ENCODE results near the gene PDPN.

The PDPN gene

DNA sequence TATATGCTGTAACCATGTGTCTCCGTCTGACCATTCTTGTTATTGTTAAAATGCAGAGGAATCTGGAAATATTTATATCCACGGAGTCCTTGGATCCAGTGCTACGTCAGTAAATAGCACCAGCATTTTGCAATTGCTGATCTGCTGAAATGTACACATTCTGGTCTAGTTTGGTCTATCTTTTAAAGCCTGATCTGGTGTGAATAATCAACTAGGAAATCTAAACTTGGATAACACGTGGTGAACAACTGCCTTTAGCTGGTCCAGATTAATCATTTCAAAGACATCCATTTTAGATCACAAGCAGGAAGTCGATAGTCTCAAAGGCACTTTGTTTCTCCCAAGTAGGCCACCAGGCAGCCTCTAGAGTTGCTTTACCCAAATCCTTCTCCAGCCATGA lies 32.6 kb downstream of the PDPN start:
- no peak for FAIRE-seq
- DNase-seq (ENCODE audit: insufficient read length, low spot score): no peak

DNA sequence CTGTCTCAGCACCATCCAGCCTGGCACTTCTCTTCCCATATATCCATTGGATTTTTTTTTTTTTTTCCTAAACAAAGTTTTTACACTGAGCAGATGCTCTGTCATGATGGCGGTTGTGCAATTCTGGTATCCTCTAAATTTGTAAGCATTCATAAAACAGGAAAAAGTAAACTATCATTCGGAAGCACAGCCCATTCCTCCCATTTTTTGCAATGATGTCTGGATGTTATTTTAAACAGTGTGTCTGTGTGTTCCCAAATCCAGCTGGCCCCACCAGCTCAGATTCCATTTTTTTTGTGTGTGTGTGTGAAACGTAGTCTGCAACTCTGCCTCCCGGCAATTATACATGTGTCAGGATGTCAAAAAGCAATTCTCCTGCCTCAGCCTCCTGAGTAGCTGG lies 33.5 kb downstream of the PDPN start:
- DNase-seq (ENCODE audit: insufficient read length, low spot score) (no peak), FAIRE-seq (no peak)

DNA sequence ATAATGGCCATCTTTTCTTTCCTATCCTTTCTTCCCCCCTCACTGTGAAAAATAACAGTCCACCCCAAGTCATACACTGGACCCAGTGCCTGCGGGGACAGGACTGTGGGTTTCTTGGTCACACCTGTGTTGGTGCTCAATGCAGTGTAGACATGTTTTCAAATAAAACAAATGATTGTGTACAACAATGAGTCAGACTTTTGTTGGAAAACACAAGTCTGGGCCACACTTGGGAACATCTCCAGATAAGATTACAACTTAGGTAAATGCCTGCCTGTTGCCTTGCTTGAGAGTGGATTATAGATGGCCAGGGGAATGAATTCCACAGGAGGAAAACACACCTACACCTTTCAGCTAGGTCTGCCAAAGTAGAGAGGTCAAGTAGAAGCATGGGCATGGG lies 34.1 kb downstream of the PDPN start:
- no peak for FAIRE-seq
- DNase-seq (ENCODE audit: insufficient read length, low spot score): no peak

DNA sequence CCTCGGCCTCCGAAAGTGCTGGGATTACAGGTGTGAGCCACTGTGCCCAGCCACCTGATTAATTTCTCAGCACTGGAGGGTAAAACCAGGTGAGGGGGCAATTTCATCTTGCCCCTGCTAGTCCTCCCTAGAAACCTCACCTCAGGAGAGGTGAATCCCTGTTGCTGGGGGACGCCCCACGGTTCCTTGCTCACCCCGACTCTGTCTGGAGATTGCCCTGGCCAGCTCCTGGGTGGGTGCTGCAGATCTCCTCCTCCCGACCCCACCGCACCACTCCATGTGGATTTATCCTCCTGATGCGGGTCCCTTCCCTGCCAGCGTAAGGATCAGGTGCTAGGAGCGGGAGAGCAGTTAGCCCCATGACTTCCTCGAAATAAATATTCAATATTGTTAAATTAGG lies 34.9 kb downstream of the PDPN start:
- FAIRE-seq: no peak
- no peak for DNase-seq (ENCODE audit: insufficient read length, low spot score)

DNA sequence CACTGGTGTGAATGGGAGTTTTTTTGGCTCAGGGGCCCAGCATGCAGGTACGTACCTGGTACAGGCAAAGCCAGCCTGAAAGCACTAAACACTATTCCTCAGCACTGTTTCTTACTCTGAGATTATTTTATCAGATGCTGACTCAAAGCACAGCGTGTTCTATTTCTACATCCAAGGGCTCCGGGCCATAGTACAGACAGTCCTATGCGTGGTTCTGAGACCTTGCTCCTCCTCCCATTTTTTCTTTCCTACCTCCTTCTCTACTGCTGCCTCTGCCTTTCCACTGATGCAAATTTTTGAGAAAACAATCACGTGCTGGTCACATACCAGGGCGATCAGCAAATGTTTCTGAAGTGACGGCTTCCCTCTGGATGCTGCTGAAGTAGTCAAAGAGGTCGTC lies 36.3 kb downstream of the PDPN start:
- DNase-seq (ENCODE audit: insufficient read length, low spot score) (no peak), FAIRE-seq (no peak)

DNA sequence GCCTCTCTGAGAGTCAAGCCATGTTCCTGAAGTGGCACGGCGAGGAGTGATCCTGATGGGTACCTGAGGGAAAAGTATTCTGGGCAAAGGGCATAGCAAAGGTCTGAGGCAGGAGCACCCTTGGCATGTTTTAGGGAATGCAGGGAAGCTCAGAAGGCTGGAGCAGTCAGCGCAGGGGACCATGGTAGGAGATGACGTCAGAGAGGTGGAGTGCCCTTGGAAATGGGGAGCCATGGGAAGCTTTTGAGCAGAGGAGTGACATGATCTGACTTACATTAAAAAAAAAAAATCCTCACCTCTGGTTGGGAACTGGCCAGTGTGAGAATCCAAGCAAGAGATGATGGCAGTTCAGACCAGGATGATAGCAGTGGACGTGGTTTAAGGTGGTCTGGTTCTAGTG lies 37.2 kb downstream of the PDPN start:
- no peak for FAIRE-seq
- no peak for DNase-seq (ENCODE audit: insufficient read length, low spot score)

DNA sequence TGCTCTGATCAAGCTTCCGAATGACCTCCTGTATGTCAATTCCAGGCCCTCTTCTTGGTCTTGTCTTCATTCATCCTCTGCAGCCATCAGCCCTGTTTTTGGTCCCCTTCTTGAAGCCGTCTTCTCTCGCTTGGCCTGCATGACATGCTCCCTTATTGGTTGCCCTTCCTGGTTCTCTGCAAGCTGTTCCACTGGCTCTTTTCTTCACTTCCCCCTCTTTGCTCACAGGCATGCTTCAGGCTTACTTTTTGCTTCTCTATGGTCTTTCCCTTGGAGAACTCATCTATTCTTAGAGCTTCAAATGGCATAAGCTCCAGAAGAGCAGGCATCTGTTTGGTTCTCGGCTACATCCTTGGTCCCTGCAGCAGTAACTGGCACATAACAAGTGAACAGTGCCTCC lies 38.8 kb downstream of the PDPN start:
- DNase-seq (ENCODE audit: insufficient read length, low spot score) (no peak), FAIRE-seq (no peak)

DNA sequence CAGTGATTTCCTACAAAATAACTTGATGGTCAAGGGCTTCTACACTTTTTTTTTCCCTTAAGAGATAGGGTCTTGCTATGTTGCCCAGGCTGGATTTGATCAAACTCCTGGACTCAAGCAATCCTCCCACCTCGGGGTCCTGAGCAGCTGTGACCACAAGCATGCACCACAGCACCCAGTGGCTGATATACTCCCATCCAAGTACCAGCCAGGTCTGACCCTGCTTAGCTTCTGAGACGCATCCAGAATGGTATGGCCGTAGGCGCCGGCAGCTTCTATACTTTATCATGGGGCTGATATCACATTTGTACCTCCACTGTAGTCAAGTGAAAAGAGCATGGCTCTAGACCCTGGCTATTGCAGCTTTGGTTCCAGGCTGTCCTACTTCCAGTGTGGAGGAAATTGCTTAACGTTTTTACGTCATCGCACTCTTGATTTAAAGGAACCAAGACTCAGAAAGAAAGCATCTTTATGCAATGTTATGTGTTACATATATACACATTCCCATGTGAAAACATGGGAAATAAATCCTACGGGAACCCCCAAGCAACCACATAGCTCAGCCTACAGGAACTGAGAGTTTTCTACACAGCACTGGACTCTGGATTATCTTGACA lies 39.5 kb downstream of the PDPN start:
- FAIRE-seq (no peak), DNase-seq (ENCODE audit: insufficient read length, low spot score) (no peak)

DNA sequence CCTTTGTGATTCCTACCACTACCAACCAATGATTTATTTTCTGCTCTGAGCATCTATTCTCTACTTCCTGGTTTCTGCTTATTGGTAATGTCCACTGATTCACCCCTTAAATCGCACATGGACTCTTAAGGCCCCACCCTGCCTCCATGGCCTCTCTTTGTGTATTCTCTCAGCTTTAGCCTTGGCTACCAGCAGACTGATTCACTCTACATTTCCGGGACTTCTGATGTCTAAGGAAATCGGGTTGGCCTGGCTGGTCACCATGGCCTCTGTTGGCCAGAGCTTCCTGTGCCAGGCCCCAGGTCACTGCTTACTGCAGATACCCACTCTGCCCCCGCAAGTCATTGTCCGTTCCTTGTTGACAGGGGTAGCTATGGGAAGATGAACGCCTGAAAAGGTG lies 40.9 kb downstream of the PDPN start:
- FAIRE-seq (no peak), DNase-seq (ENCODE audit: insufficient read length, low spot score) (no peak)

DNA sequence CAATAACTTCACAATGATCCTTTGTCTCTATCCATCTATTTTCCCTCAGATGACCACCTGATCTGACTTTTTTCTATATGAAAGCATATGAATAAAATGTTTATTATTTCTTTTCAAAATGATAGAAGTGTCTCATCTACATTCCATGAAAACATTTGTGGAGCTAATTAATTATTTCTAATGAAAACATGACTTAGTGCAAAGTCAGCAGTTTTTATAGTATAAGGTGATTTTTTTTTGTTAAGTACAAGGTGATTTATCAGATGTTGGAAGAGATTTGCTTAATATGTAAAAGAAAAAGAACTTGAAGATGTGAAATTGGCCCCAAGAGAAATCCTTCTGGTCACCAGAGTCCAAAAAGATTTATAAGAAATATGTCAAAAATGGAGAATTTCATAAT lies 43.5 kb downstream of the PDPN start:
- DNase-seq (ENCODE audit: insufficient read length, low spot score) (no peak), FAIRE-seq (no peak)

DNA sequence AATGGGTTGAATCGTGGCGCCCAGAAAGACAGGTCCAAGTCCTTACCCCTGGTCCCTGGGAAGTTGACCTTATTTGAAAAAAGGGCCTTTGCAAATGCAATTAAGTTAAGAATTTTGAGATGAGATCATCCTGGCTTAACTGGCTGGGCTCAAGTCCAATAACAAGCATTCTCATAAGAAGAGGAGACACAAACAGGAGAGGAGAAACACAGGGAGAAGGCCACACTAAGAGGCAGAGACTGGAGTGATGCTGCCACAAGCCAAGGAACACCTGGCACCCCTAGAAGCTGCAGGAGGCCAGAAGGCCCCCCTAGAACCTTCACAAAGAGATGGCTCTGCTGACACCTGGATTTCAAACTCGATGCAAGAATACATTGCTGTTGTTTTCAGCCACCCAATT lies 44.6 kb downstream of the PDPN start:
- no peak for FAIRE-seq
- DNase-seq (ENCODE audit: insufficient read length, low spot score): no peak

DNA sequence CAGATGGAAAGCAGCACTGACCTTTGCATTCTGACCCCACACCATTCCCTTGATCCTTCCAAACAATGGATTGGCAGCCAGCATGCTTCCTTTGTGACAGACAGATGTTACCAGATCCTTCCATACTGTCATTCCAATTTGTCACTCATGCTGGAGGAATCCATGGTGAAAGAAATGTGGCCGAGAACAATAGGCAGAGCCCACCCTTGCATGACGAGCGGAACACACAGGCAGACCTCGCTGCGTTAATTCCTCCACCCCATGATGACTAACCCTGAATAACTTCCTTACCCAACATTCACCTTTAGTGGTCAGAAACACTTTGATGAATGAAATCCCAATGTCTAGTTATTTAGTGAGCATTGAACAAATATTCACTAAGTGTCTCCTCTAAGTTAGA lies 45.1 kb downstream of the PDPN start:
- FAIRE-seq (no peak), DNase-seq (ENCODE audit: insufficient read length, low spot score) (no peak)

DNA sequence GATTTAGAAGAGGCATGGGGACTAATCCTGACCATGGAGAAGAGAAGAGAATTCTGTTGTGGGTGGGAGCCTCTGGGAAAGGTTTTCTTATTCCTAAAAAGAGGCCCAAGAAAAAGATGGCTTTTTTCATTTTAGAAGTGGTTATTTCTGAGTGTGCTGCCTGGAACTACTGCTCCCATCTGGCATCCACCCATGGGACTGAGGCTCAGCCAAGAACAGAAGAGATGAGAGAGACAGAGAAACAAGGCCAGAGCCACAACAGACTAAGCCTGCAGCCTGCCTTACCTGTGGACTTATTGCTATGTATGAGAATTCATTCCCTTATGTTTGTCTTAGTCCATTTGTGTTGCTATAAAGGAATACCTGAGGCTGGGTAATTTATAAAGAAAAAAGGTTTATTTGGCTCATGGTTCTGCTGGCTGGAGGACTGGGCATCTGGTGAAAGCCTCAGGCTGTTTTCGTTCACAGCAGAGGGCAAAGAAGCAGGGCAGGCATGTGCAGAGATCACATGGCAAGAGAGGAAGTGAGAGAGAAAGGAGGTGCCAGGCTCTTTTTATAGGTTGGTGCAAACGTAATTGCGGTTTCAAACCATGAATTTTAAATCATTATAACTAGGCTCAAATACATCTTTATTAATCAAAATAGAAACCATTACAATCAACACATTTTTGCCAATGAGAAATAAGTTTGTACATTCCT lies 58.8 kb downstream of the PDPN start:
- DNase-seq (ENCODE audit: insufficient read length, low spot score) (no peak), FAIRE-seq (no peak)

DNA sequence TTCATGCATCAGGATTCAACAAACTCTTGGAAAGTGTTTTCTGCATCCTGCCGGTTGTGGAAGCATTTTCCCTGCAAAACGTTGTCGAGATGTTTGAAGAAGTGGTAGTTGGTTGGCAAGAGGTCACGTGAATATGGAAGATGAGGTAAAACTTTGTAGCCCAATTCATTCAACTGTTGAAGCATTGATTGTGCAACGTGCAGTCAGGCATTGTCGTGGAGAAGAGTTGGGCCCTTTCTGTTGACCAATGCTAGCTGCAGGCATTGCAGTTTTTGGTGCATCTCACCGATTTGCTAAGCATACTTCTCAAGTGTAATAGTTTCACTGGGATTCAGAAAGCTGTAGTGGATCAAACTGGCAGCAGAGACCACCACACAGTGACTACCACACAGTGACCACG lies 59.4 kb downstream of the PDPN start:
- DNase-seq (ENCODE audit: insufficient read length, low spot score): no peak
- FAIRE-seq: no peak

DNA sequence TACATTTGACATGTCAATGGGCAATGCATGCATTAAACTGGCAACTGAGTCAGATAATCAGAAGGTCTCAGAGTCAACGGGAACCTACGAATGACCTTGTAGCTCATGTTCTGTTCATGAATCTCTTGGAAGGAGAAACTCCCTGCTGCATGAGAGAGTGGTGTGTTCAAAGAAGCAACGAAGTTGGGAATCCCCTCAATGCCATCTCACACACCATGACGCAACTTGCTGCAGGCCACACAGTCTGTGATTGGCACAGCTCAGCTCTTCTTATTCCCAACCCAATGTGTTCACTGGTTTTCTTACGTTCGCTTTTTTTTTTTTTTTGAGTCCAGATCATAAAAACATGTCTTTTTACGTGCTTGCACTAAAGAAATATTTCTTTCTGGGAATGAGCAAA lies 62.9 kb downstream of the PDPN start:
- FAIRE-seq: no peak

DNA sequence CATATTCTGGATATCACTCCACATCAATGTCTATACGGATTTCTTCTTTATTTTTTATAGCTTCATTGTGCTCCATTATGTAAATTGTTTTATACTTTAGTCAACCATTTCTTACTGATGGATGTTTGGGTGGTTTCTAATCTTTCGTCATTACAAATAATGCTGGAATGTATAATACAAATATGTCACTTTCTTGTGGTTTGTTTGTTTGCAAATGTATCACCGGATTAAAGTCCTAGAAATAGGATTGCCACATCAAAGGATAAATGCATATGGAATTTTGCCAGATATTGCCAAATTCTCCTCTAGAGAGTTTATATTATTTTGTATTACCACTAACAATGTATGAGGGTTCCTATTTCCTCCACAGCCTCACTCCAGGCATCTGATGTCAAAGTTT lies 67.6 kb downstream of the PDPN start:
- no peak for DNase-seq (ENCODE audit: insufficient read length, low spot score)
- no peak for FAIRE-seq

More for the DNA sequence above, 62.9 kb downstream of the PDPN start:
- DNase-seq (ENCODE audit: insufficient read length, low spot score): no peak

DNA sequence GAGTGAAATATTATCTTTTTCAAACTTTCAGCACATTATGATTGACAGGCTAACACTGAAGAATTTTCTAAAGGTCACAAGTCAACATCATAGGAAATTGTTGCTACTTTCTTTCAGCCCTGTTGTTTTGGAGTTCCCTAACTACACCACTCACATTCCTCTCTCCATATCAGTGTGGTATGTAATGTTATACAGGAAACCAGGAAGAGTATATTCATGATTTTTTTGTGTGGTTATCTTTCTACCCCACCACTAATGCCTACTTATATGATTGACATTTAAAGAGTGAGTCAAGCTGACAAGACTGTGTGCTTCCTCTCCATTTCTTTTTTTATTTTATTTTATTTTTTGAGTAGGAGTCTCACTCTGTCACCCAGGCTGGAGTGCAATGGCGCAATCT lies 68.6 kb downstream of the PDPN start:
- DNase-seq (ENCODE audit: insufficient read length, low spot score) (no peak), FAIRE-seq (no peak)

DNA sequence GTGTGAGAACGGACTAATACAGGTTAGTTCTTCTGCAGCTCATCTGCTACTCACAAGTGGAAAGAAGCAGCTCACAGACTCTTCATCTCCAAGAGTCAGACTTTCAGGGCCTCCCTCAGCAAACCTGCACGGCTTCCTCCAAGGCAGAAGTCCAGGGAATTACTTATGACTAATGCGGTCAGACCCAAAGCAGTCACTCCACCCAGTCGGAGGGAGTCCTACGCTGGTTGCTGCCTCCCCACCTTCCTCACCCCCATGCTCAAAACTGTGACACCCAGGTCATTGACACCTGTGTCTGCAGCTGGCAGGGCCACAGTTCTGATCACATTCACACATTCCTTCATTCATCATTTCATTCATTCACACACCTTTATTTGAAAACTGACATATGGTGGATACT lies 77.9 kb downstream of the PDPN start:
- DNase-seq (ENCODE audit: insufficient read length, low spot score) (no peak), FAIRE-seq (no peak)

DNA sequence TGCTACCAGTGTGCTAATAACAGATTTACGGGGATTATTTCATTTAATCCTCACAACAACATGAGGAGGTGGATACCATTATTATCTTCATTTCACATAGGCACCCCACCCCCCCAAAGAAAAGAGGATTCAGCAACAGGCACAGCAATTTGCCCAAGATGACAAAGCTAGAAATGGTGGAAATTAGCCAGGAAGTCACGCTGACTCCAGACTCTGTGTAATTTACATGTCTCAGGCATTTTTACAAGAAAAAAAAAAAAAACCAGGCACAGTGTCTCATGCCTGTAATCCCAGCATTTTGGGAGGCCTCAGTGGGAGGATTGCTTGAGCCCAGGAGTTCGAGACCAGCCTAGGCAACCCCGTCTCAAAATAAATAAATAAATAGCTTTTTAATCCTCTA lies 78.9 kb downstream of the PDPN start:
- FAIRE-seq (no peak), DNase-seq (ENCODE audit: insufficient read length, low spot score) (no peak)

DNA sequence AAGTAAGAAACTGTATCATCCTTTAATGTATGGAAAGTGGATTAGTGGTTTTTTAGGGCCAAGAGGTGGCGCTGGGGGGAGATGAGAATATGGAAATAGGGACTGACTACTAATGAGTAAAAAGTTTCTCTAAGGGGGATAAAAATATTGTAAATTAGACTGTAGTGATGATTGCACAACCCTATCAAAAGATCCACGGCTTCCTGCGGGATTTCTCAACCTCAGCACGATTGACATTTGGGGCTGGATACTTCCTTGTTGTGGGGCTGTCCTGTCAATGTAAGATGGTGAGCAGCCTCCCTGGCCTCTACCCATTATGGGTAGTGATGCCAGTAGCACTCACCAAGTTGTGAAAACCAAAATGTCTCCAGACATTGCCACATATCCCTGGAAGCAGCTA lies 80.3 kb downstream of the PDPN start:
- DNase-seq (ENCODE audit: insufficient read length, low spot score) (no peak), FAIRE-seq (no peak)

DNA sequence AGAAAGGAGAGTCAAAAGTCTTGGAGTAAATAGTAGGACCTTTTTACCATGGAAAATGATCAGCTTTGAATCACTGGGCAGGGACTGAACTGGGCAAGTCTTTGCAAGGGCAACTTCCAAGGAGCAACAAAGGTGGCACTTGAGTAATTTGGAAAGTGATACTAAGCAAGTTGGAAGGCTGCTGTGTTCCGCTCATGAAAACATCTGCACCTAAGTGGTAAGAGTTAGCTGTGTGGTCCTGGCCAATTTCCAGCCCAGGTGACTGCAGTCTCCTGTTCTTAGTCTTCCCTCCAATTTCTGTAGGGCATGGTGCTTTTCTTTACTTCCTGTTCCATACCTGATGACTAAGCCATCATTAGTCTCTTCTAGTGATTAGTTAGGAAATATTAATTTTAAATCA lies 80.8 kb downstream of the PDPN start:
- no peak for DNase-seq (ENCODE audit: insufficient read length, low spot score)
- FAIRE-seq: peak; percentile 40

DNA sequence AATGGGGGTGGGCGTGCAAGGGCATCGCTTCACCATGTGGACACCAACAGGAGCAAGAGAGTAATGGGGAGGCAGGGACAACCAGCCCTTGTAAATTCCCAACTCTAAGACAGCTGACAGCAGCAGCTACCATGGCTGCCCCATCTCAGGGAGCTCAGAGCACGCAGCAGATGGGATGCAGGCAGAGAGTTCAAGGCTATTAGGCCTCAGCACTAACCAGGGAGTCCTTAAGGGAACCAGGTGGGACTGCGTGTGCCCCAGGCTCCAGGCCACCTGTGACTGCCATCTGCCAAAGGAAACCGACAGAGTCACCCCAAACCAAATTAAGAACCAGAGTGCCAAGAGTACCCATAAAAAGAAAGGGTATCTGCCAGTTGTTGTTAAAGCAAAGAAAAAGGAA lies 82.7 kb downstream of the PDPN start:
- DNase-seq (ENCODE audit: insufficient read length, low spot score) (no peak), FAIRE-seq (no peak)

Data from GM19239 (cell line).